GM21786 (cell line): ENCODE measurements around the gene DNAJB4.
"Not testable (repeated sequence)": the region's sequence is repeated elsewhere in the genome, so short reads cannot be mapped to it uniquely, and the experiment has no call there.

ENCODE experiments used
- ATAC-seq: cut with Tn5 transposase; IDR thresholded peaks from one replicate; pipeline ENCODE4 v1.9.1; 2021; ENCODE audit not compliant: unreplicated experiment

DNAJB4 gene

DNA sequence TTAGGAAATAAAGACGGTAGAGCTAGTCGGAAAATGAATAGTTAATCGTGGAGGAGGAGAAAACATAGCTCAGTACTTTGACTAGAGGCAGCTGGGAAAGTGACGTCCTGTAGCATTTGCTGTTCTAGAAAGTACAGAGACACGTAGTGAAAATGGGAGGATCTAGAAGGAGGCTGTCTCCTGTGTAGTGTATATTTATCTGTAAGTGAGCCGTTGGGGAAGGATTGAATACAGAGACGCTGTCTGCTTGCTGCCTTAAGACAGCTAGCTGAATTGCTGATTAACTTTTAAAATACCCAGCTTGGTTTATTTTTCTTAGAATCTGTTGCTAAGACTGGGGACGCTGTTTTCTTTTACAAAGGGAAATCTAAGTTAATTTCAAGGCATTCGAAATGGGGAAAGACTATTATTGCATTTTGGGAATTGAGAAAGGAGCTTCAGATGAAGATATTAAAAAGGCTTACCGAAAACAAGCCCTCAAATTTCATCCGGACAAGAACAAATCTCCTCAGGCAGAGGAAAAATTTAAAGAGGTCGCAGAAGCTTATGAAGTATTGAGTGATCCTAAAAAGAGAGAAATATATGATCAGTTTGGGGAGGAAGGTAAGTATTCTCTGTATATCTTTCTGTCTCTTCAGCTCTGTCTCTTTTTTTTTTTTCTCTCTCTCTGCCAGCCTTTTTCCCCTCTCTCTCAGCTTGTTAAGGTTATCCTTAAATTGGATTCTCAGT, at the start of gene DNAJB4:
TSS of gene DNAJB4 (plus strand) at position 221 of the 729 bp plus-strand sequence. CDS start at position 393, 172 bp downstream.
- ATAC-seq, result peak; percentile 98

DNA sequence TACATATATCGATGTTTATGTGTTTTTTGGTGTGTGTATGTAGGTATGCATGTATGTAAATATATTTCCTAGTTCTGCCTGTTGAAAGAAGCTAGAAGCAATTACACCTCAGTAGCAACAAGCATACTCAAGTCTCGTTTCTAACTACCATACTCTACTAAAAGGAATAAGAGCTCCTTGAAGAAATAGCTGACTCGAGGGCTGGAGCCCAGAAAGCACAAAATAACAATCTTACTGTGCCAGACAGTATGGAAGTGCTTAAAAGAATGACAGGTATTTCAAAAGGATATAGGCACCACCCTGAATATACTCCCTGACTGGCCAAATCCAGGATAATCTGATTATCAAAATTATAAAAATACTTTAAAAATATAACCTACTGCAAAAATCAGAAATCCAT, 49.0 kb upstream of the DNAJB4 start:
- ATAC-seq, result no peak

DNA sequence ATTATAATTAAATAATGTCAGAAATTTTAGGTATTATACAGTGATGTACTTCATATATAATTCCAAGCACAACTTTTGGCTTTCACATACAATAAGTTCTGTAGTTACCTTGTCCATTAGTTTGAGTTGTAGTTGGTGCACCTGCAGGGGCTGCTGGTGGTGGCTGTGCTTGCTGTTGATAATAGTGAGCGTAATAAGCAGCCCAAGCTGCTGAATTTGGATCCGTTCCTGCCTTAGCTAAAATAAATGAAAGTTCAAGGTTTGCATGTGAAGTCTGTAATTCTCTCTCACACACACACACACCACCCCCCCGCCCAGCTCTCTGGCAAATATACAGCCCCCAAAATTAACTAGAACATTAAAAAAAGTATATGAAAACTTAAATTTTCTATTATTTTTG, 48.3 kb upstream of the DNAJB4 start:
- ATAC-seq, result no peak

DNA sequence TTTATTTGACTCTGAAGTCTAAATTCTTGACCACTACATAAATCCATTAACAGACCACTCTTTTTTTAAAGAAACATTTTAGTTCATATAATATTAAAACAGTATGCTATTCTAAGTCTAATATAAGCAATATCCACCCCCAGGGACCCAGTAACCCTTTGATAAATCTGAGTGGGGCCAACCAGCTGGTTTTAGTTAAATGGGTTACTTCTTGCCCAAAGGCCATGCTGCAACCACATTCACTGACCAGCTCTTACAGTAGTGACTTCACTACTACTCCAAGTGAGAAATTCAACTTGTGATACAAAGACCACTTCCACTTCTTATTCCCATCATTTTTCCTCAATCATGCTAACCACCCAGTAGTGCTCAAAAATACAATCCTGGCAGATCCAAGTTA, 46.3 kb upstream of the DNAJB4 start:
- ATAC-seq, result no peak

DNA sequence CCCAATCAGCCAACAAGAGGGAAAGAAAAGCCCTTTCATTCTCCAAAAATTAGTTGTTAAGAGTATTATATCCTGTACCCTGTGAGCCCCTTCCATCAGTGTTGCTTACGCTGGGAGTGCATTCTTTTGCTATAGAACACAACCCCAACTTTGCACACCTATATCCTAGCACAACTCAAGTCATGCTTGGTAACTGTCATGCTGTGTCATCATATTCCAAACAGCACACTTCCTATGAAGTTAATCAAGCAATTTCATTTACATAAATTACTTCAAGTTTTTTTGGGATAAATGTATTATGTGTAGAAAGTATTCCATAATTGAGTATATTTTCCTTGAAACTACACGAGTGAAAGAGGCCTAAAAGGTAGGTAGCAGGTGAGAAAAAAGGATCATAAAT, 45.9 kb upstream of the DNAJB4 start:
- no peak for ATAC-seq

DNA sequence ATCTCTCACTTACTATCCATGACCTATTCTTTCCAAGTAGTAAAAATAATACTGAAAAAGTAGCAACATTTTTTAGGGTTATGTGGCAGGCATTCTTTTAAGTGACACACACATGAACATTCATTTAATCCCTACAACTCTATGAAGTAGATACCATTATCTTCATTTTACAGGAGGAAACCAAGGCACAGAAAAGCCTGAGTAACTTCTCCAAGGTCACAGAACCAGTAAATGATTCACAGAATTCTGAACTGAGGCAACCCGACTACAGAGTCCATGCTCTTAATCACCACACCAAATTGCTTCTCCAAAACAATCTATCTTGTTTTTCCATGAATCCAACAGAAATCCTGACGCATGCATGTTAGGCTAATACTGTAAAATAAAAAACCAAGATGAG, 43.3 kb upstream of the DNAJB4 start:
- ATAC-seq, result no peak

DNA sequence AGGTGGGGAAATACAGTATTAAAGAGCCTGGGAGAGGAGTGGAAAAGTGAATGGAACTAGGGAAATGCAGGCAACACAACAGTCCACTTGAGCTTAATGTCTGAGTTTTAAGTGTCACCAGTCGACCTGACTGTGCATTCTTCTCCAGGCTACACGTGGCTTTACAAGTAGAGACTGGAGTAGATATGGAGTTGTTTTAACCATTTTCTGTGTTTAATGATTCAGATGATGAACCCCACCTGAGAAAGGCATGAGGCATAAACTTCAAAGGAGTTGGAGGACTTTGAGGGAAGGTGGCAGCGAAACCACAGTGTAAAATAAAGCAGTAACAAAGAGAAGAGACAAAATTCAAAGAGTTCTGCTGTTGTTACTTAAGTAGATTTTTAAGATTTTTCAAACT, 38.4 kb upstream of the DNAJB4 start:
- ATAC-seq, result no peak

DNA sequence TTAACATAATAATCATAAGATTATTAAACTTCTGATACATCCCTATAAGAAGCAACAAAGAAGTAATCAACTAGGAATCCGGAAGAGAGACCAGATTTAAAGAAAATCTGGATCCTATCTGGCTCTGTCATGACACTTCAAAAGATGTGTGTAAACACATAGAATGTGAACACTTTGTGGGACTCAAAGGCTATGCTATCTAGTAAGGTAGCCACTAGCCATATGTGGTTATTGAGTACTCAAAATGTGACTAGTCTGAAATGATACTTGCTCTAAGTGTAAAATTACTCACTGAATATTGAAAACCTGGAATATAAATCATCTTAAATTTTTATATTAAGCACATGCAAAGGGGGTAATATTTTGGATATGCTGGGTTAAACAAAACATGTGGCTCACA, 34.5 kb upstream of the DNAJB4 start:
- no peak for ATAC-seq

DNA sequence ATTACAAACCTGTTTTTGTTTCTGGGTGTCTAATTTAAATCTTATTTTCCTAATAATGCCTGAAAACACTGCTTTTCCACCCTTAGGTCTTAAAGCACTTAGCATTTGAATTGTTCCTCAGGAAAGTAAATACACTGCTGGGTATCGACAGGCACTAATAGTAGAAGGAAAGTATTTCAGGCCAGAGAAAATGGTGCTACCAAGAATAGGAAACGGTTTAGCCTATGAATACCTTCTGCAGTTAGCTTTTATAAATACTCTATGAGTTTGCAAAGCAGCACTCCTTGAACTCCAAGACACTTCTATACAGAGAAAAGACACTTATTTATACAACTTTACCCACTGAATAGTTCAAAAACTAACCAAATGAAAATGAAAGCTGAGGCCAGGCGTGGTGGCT, 32.7 kb upstream of the DNAJB4 start:
- no peak for ATAC-seq

DNA sequence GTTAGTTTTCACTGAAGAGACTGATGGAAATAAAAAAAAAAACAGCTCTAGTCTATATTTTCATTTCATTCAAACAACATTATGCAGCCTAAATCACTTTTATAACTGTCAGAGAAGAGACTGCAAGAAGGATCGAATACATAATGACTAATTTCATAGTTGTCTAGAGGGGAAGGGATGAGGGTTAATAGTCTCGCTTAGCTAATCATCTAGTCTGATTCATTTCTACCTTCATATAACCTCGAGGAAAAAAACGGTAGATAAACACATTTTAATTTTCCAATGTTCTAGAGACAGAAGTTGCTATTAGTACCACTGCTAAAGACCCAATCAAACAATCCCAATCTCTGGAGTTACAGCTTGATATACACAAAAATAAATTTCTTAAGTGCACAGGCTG, 29.4 kb upstream of the DNAJB4 start:
- no peak for ATAC-seq

DNA sequence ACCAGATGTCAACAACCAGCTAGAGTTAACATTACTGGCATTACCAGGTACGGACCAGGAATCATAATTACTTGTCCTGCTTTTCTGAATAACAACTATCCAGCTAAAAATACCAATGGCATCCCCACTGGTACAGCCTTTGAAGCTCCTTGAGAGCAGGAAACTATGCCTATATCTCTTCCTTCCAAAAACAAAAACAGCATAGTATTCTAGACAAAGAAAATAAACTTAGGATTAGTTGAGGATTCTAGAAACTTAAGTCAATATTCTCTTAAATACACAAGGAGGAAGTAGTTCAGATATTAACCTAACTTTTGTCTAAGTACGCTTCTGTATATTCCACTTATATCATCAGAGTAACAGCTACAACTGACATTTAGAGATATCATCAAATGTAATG, 28.8 kb upstream of the DNAJB4 start:
- no peak for ATAC-seq

DNA sequence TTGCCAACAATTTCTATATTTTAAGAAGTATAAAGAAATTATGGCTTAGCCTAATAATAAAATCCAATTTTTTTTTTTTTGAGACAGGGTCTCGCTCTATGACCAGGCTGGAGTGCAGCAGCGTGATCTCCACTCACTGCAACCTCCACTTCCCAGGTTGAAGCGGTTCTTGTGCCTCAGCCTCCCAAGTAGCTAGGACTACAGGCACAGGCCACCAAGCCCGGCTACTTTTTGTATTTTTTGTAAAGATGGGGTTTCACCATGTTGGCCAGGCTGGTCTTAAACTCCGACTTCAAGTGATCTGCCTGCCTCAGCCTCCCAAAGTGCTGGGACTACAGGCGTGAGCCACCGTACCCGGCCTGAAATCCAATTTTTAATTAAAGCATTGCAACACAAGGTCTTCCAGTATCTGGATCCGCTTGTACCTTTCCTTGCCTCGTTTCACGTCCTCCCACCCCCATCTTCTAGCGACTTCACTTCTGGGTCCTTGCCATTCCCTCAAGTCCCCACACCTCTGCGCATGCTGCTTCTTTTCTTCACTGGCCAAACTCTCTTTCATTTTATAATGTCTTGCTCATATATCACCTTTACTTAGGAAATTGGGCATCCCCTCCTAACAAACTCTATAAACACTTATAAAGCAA, 28.2 kb upstream of the DNAJB4 start:
- no peak for ATAC-seq

DNA sequence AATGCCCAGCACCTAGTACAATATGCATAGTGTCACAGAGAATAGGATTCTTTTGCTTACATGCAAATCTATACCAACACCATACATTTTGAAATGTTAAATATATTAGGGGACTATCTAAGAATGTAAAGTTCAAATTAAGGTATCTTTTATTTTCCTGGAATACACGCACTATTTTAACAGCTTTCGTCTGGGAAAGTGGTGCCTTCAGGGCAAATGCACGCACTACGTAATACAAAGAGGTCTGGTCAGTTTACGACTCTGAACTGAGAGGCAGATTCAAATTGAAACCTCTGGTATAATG, 26.8 kb upstream of the DNAJB4 start:
- ATAC-seq, result no peak

DNA sequence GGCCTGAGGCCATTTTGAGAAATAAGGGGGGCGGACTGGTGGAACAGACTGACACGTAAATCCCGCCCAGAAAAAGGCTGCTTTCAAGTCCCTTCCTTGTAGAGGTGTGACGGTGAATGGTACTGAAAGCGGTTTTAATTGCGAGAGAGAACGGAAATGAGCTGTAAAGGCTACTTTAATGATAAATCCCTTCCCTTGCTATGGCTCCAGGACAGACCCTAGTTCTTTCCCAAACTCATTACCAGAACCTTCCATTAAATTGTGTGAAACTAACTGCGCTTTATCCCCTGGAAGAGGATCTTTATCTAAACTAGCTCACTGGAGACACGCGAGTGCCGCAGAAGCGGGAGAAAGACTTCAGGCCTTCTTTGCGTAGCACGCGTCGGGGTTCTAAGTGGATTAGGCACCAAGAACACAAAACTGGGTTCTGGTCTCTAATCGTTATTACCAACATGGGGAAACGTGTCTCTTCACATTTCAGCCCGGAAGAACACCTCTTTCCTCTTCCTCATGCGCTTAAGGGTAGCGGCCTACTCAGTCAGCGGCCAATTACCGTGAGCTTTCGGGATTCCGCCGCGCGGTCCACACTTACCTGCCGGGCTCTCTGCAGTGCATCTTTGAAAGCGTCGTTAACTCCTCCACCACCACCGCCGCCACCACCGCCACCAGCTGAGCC, 26.3 kb upstream of the DNAJB4 start:
- ATAC-seq, result peak; percentile 64

DNA sequence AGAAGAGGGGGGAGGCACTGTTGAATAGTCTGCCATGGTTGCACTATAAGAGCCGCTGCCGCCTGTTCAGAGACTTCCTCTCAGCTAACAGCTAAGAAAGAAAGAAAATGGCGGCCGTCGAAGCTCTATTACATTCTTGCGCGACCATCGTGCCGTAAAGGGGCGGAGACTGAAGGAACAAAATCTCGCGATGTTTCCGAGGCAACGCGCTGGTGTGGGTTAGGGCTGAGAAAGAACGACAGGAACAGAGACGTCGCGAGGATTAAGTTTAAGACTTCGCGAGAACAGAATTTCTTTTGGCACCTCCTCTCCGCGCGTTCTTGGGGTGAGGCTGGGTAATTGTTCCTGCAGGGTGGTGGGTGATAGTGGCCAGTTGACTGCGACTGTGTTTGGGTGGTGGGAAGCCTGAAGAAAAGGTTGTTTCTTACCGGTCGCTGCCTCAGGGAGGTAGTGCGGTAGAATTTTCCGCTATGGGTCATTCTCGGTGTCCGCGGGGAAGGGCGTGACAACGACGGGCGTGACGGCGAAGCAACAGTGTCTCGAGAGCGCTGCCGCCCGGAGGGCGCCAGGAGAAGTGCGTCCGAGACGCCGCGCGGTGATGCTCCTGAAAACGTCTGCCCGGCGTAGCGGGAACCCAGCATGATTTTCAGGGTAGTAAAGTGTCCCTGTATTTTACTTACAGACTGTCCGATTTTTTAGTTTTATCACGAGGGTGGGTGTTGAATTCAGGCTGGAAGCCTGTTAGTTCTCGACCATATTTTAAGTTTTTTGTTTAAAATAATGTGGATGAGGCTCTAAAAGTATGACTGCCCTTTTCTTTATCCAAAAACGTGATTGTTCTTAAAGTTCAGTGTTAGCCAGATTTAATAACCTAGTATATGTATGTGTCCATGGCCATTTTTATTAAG, 25.5 kb upstream of the DNAJB4 start, which contains the start of gene FUBP1:
TSS of gene FUBP1 (minus strand) at position 104 of the 908 bp plus-strand sequence. CDS start at position 36, 68 bp downstream.
- ATAC-seq, result peak; percentile 68

DNA sequence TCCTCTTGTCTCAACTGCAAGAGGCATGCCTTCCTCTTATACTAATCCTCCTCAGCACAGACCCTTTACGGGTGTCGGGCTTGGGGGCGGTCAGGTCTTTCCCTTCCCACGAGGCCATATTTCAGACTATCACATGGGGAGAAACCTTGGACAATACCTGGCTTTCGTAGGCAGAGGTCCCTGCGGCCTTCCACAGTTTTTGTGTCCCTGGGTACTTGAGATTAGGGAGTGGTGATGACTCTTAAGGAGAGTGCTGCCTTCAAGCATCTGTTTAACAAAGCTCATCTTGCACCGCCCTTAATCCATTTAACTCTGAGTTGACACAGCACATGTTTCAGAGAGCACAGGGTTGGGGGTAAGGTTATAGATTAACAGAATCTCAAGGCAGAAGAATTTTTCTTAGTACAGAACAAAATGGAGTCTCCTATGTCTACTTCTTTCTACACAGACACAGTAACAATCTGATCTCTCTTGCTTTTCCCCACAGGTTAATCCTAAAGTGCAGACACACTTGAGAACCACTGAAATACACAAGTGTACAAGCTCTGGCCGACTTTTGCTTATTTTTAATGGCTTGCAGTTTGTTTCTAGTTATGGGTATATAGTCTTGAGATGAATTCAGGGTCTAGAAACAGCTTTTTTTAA, 21.3 kb upstream of the DNAJB4 start:
- not testable (repeated sequence) for ATAC-seq

DNA sequence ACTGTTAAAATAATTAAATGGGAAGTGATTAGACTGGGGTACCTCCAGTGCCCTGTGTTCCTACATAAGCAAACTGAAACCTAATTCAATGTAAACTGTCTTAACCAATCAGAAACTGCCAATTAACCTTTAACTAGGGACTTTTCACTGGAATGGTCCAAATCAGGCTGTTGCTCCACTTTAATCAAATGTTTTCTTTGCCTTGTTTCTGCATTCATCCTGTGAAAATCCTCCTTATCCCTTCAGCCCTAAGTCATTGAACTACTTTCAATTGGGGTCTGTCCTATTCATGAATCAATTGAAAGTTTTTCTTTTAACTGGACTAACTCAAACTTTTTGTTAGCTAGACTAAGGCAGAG, 20.8 kb upstream of the DNAJB4 start:
- no peak for ATAC-seq

DNA sequence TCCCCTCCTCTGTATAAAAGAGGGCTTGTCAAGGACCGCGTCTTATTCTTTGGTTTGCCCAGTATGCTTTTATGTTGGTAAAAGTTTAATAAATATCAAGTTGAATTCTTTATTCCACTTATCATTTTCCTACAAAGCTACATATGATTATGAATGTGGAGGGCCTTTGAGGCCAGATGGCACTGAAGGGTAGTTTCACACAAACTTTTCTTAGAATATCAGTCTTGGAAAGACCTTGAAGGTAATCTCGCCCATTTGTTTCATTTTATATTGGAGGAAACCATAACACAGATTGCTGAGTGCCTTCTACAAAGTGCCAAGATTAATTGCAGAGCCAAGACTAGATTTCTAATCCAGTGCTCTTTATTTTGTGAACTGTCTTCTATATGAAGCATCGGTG, 20.1 kb upstream of the DNAJB4 start:
- ATAC-seq, result no peak

DNA sequence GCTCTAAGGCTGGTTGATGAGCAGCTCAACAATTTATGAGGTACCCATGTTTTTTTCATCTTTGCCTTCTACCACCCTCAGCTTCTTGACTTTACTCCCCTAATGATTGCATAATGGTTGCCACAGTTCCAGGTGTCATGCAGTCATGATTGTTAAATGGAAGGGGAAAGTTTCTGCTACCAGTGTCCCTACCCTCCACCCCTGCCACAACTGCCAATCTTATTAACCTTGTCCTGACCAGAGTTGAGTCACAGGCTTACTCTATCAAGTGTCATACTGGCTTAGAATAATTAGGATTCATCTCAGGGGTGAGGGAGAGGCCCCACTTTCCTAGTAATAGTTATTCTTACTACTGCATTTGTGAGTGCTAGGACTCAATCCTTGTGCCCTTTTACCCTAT, 17.9 kb upstream of the DNAJB4 start:
- no peak for ATAC-seq

DNA sequence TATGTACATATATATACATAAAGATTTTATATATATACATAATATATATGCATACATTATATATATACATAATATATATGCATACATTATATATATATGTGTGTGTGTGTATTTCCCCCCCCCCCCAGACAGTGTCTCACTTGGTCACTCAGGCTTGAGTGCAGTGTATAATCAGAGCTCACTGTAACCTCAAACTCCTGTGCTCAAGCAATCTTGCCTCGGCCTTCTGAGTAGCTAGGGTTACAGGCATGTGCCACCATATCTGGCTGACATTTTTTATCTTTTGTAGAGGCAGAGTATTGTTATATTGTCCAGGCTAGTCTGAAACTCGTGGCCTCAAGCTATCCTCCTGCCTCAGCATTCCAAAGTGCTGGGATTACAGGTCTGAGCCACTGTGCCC, 16.8 kb upstream of the DNAJB4 start:
- no peak for ATAC-seq

DNA sequence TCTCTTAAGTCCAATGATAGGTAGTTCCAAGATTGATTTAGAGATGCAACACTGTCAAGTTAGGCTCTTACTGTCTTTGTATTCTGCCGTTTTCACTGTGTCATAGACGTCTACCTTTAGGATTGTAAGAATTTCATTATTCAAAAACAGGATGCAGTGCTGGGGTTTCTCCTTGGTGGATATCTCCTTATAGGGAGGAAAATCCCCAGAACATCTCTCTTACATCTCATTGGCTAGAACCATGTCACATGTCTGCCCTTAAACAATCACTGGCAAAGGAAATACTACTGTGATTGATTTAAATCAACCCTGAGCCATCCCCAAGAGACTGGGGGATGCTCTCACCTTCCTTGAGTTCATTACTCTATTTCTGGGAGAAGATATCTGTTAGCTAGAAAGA, 15.0 kb upstream of the DNAJB4 start:
- ATAC-seq, result no peak
